NCI-H2081 treated with DMSO at 0.1 percent for 48 hours (cell line): ENCODE data around the gene LRRC8C.

Source experiments
- DNase-seq: peaks from one replicate; lab custom pipeline; 2025; lab: John Stamatoyannopoulos, UW

The LRRC8C gene

GRCh38 chr1:89732643-89733222 lies 99.8 kb downstream of the LRRC8C start:
- no peak for DNase-seq

- no peak for DNase-seq
Observed at GRCh38 chr1:89733748-89734147, 100.8 kb downstream of the LRRC8C start.

- no peak for DNase-seq
Observed at GRCh38 chr1:89734442-89734841, 101.5 kb downstream of the LRRC8C start.

- no peak for DNase-seq
Observed at GRCh38 chr1:89735479-89735878, 102.6 kb downstream of the LRRC8C start.

- no peak for DNase-seq
Observed at GRCh38 chr1:89736937-89737733, 104.2 kb downstream of the LRRC8C start.

GRCh38 chr1:89737985-89738510 lies 105.1 kb downstream of the LRRC8C start:
- no peak for DNase-seq

GRCh38 chr1:89739013-89739843 lies 106.3 kb downstream of the LRRC8C start:
- DNase-seq = no peak

GRCh38 chr1:89739844-89740216 lies 106.9 kb downstream of the LRRC8C start:
- DNase-seq = no peak

GRCh38 chr1:89743788-89744187 lies 110.9 kb downstream of the LRRC8C start:
- no peak for DNase-seq

GRCh38 chr1:89746424-89747149 lies 113.7 kb downstream of the LRRC8C start:
- no peak for DNase-seq

- no peak for DNase-seq
Observed at GRCh38 chr1:89753761-89754160, 120.8 kb downstream of the LRRC8C start.

- no peak for DNase-seq
Observed at GRCh38 chr1:89754518-89754917, 121.6 kb downstream of the LRRC8C start.

- no peak for DNase-seq
Observed at GRCh38 chr1:89755591-89755990, 122.7 kb downstream of the LRRC8C start.

- no peak for DNase-seq
Observed at GRCh38 chr1:89757532-89757931, 124.6 kb downstream of the LRRC8C start.

- DNase-seq = no peak
Observed at GRCh38 chr1:89758156-89758555, 125.2 kb downstream of the LRRC8C start.

- no peak for DNase-seq
Observed at GRCh38 chr1:89759036-89759435, 126.1 kb downstream of the LRRC8C start.

GRCh38 chr1:89760496-89760895 lies 127.6 kb downstream of the LRRC8C start:
- no peak for DNase-seq

GRCh38 chr1:89761338-89761737 lies 128.4 kb downstream of the LRRC8C start:
- no peak for DNase-seq

GRCh38 chr1:89761901-89762300 lies 129.0 kb downstream of the LRRC8C start:
- no peak for DNase-seq

GRCh38 chr1:89762386-89762778 lies 129.5 kb downstream of the LRRC8C start:
- no peak for DNase-seq

GRCh38 chr1:89762779-89763648 lies 130.1 kb downstream of the LRRC8C start:
- no peak for DNase-seq
